Osteocyte (in vitro differentiated cells): ENCODE measurements around the gene RAB6C. TPM values are rescaled to one million over a fixed set of nuclear protein-coding genes. Genes with fewer than 3 reads are reported as not detected.
A peak's percentile ranks its signal among the peaks of the same experiment; 100 is the strongest.
"Not testable (repeated sequence)": the region's sequence is repeated elsewhere in the genome, so short reads cannot be mapped to it uniquely, and the experiment has no call there.

Source experiments
- DNase-seq: peaks from one replicate; pipeline ENCODE4 v3.0.0; 2021; ENCODE audit warnings: mixed read lengths; ENCODE audit not compliant: unreplicated experiment; ENCODE audit errors: extremely low spot score
- H3K27ac Mint-ChIP-seq: one replicate; pipeline ENCODE4 v1.8.0; 2021; ENCODE audit warnings: mild to moderate bottlenecking, mixed read lengths; ENCODE audit not compliant: unreplicated experiment
- H3K27me3 Mint-ChIP-seq: one replicate; pipeline ENCODE4 v1.8.0; 2021; ENCODE audit warnings: mixed read lengths; ENCODE audit not compliant: unreplicated experiment
- H3K36me3 Mint-ChIP-seq: one replicate; pipeline ENCODE4 v1.8.0; 2021; ENCODE audit warnings: mixed read lengths; ENCODE audit not compliant: unreplicated experiment
- H3K4me1 Mint-ChIP-seq: one replicate; pipeline ENCODE4 v1.8.0; 2021; ENCODE audit warnings: mixed read lengths; ENCODE audit not compliant: unreplicated experiment
- H3K4me3 Mint-ChIP-seq: one replicate; pipeline ENCODE4 v1.8.0; 2021; ENCODE audit warnings: mild to moderate bottlenecking, moderate library complexity, mixed read lengths; ENCODE audit not compliant: unreplicated experiment
- H3K9me3 Mint-ChIP-seq: one replicate; pipeline ENCODE4 v1.8.0; 2021; ENCODE audit warnings: mixed read lengths; ENCODE audit not compliant: unreplicated experiment
- CTCF ChIP-seq: fragments of 200-600 bp; sonication (generic); IDR thresholded peaks from 2 replicates; pipeline ENCODE4 v1.5.0; 2021; ENCODE audit warnings: antibody characterized with exemption, mild to moderate bottlenecking, moderate library complexity
- long read RNA-seq: library from polyadenylated mRNA; unstranded; transcript quantifications from one replicate; pipeline ENCODE4 v2.0.0, GENCODE V29; 2021
- total RNA-seq: library from RNA; stranded (reverse); gene quantifications from 2 replicates; pipeline ENCODE4 v1.2.1, GENCODE V29; 2021

RAB6C gene
- total RNA-seq, result not detected in 2 replicates
- long read RNA-seq, result 0 reads

GRCh38 chr2:129979629-129980155, at the start of gene RAB6C:
RAB6C (plus strand) TSS chr2:129979666; CDS start chr2:129980116, 450 bp downstream.
- H3K36me3 Mint-ChIP-seq, H3K27ac Mint-ChIP-seq, H3K4me1 Mint-ChIP-seq, H3K9me3 Mint-ChIP-seq, DNase-seq: not testable (repeated sequence)
- H3K27me3 Mint-ChIP-seq, result peaks cover 31% of the 10 kb centered on the region
- peak within 1 kb of the TSS; percentile 66 for H3K4me3 Mint-ChIP-seq

- Mint-ChIP-seq H3K27me3 (no peaks in the 10 kb centered on the region), H3K36me3 (no peaks in the 10 kb centered on the region), H3K4me3 (no peak overlapping the region), H3K27ac (no peak overlapping the region), H3K9me3 (no peaks in the 10 kb centered on the region), H3K4me1 (peaks cover 5% of the 10 kb centered on the region)
- TF ChIP-seq CTCF, result no peak
- no peak for DNase-seq
Measured at GRCh38 chr2:129930451-129930850, 49.0 kb upstream of the RAB6C start.

- H3K27ac Mint-ChIP-seq, H3K9me3 Mint-ChIP-seq, DNase-seq, H3K36me3 Mint-ChIP-seq, H3K4me3 Mint-ChIP-seq, H3K4me1 Mint-ChIP-seq, H3K27me3 Mint-ChIP-seq: not testable (repeated sequence)
Measured at GRCh38 chr2:129933387-129933786, 46.1 kb upstream of the RAB6C start.

GRCh38 chr2:129934044-129934822, 45.2 kb upstream of the RAB6C start:
- H3K4me1 Mint-ChIP-seq, result peaks cover 5% of the 10 kb centered on the region
- DNase-seq, result no peak
- peaks cover 5% of the 10 kb centered on the region for H3K27me3 Mint-ChIP-seq
- H3K27ac Mint-ChIP-seq, result no peak overlapping the region
- H3K9me3 Mint-ChIP-seq, result no peaks in the 10 kb centered on the region
- no peaks in the 10 kb centered on the region for H3K36me3 Mint-ChIP-seq
- TF ChIP-seq CTCF, result no peak
- H3K4me3 Mint-ChIP-seq, result peak overlapping the region; percentile 4

- Mint-ChIP-seq H3K27me3 (peaks cover 8% of the 10 kb centered on the region), H3K27ac (no peak overlapping the region), H3K4me1 (peaks cover 5% of the 10 kb centered on the region), H3K9me3 (no peaks in the 10 kb centered on the region), H3K36me3 (no peaks in the 10 kb centered on the region), H3K4me3 (no peak overlapping the region)
- no peak for TF ChIP-seq CTCF
- DNase-seq, result no peak
Measured at GRCh38 chr2:129935118-129935517, 44.3 kb upstream of the RAB6C start.

GRCh38 chr2:129936334-129936934, 43.0 kb upstream of the RAB6C start:
- Mint-ChIP-seq H3K9me3 (no peaks in the 10 kb centered on the region), H3K27ac (no peak overlapping the region), H3K4me1 (peaks cover 5% of the 10 kb centered on the region), H3K4me3 (no peak overlapping the region), H3K27me3 (peaks cover 8% of the 10 kb centered on the region), H3K36me3 (no peaks in the 10 kb centered on the region)
- no peak for DNase-seq
- TF ChIP-seq CTCF, result peak; percentile 60

- not testable (repeated sequence) for H3K4me3 Mint-ChIP-seq, H3K9me3 Mint-ChIP-seq, H3K4me1 Mint-ChIP-seq, H3K27me3 Mint-ChIP-seq, H3K36me3 Mint-ChIP-seq, H3K27ac Mint-ChIP-seq, DNase-seq
Measured at GRCh38 chr2:129938850-129939471, 40.5 kb upstream of the RAB6C start.

GRCh38 chr2:129943456-129943855, 36.0 kb upstream of the RAB6C start:
- not testable (repeated sequence) for H3K9me3 Mint-ChIP-seq, H3K36me3 Mint-ChIP-seq, H3K27ac Mint-ChIP-seq, H3K4me3 Mint-ChIP-seq, DNase-seq, H3K4me1 Mint-ChIP-seq, H3K27me3 Mint-ChIP-seq
